ENCODE data around the gene PRXL2A. TPM values are rescaled to one million over a fixed set of nuclear protein-coding genes. Genes with fewer than 3 reads are reported as not detected.

PRXL2A gene
- total RNA-seq, 2 experiments from 2014 or later = 3.9 to 4.6 TPM

GRCh38 chr10:80457554-80458262 is 49.4 kb downstream of the PRXL2A start:
- Histone ChIP-seq H3K27ac (ENCODE audit: low read depth in 1 of 2, low read length in 2 of 2) (peak overlapping the region; percentile 56 to 91), H3K36me3 (ENCODE audit: insufficient read depth, low read length) (peaks cover 4% of the 10 kb centered on the region), H3K4me1 (ENCODE audit: insufficient read depth, low read length) (peaks cover 85% of the 10 kb centered on the region), H3K9me3 (ENCODE audit: control insufficient read depth in 1 of 2, insufficient read depth in 1 of 2, low read length in 2 of 2) (no peaks in the 10 kb centered on the region), H3K27me3 (ENCODE audit: control insufficient read depth in 1 of 2, insufficient read depth in 2 of 2, low read length in 2 of 2) (no peaks in the 10 kb centered on the region), H3K4me3 (ENCODE audit: low read length) (peak overlapping the region; percentile 97)
- DNase-seq (no peak), ATAC-seq (ENCODE audit: poor library complexity) (no peak)
- no peaks in the 10 kb centered on the region for H3K27me3 Mint-ChIP-seq
- H3K4me1 Mint-ChIP-seq (ENCODE audit: low read depth) = peaks cover 74% of the 10 kb centered on the region
- POLR2A ChIA-PET = interaction anchor here (0.6 to 22.9 kb wide), 8 partner anchors 10 to 67 kb away, joined by 3 to 420 read pairs (median 8); partner anchors contain the start of gene PRXL2A
- no peaks in the 10 kb centered on the region for H3K9me3 Mint-ChIP-seq
- peak overlapping the region; percentile 95 for H3K4me3 Mint-ChIP-seq
- CTCF ChIA-PET = interaction anchor here (1.2 to 19.9 kb wide), 2 partner anchors 43 to 79 kb away, joined by 5 to 250 read pairs; no protein-coding TSS in a partner anchor
- no peak for TF ChIP-seq CTCF (IDR thresholded peaks at IDR 0.05)
- intact Hi-C loops (cut with DNase I, micrococcal nuclease) = loop anchor here in 1 of 2 experiments (5.0 kb wide), 2 partner anchors 35 to 45 kb away; no protein-coding TSS in a partner anchor
- H3K36me3 Mint-ChIP-seq (ENCODE audit: low read depth) = peaks cover 62% of the 10 kb centered on the region
- H3K27ac Mint-ChIP-seq = peak overlapping the region; percentile 92

- H3K27me3 Mint-ChIP-seq = no peaks in the 10 kb centered on the region
- DNase-seq = no peak
- no peaks in the 10 kb centered on the region for H3K27me3 ChIP-seq (ENCODE audit: control insufficient read depth in 1 of 2, insufficient read depth in 2 of 2, low read length in 2 of 2)
- H3K4me1 ChIP-seq (ENCODE audit: insufficient read depth, low read length) = peaks cover 87% of the 10 kb centered on the region
- no peak for ATAC-seq (ENCODE audit: poor library complexity)
- H3K9me3 ChIP-seq (ENCODE audit: control insufficient read depth in 1 of 2, insufficient read depth in 1 of 2, low read length in 2 of 2) = no peaks in the 10 kb centered on the region
- intact Hi-C loops (cut with DNase I, micrococcal nuclease) = loop anchor here in 1 of 2 experiments (5.0 kb wide), 2 partner anchors 34 to 46 kb away; no protein-coding TSS in a partner anchor
- peak overlapping the region; percentile 92 for H3K27ac Mint-ChIP-seq
- H3K4me1 Mint-ChIP-seq (ENCODE audit: low read depth) = peaks cover 78% of the 10 kb centered on the region
- no peak for TF ChIP-seq CTCF (IDR thresholded peaks at IDR 0.05)
- peaks cover 64% of the 10 kb centered on the region for H3K36me3 Mint-ChIP-seq (ENCODE audit: low read depth)
- no peaks in the 10 kb centered on the region for H3K9me3 Mint-ChIP-seq
- H3K27ac ChIP-seq (ENCODE audit: low read depth in 1 of 2, low read length in 2 of 2) = peak overlapping the region; percentile 56 to 91
- ChIA-PET CTCF (interaction anchor here (0.7 to 19.9 kb wide), 6 partner anchors 10 to 43 kb away, joined by 3 to 250 read pairs (median 3); no protein-coding TSS in a partner anchor), POLR2A (interaction anchor here (1.2 to 22.9 kb wide), 7 partner anchors 10 to 75 kb away, joined by 3 to 420 read pairs (median 7); no protein-coding TSS in a partner anchor)
- peak overlapping the region; percentile 97 for H3K4me3 ChIP-seq (ENCODE audit: low read length)
- H3K4me3 Mint-ChIP-seq = peak overlapping the region; percentile 95
- H3K36me3 ChIP-seq (ENCODE audit: insufficient read depth, low read length) = peaks cover 7% of the 10 kb centered on the region
Measured at GRCh38 chr10:80458263-80458625, 49.9 kb downstream of the PRXL2A start.

- peak overlapping the region; percentile 97 for H3K4me3 ChIP-seq (ENCODE audit: low read length)
- CTCF ChIA-PET = interaction anchor here (0.7 to 19.9 kb wide), 8 partner anchors 10 to 50 kb away, joined by 3 to 250 read pairs (median 3); partner anchors contain the start of gene PRXL2A
Measured at GRCh38 chr10:80458638-80459037, 50.3 kb downstream of the PRXL2A start.

More at GRCh38 chr10:80458638-80459037, 50.3 kb downstream of the PRXL2A start:
- H3K4me1 ChIP-seq (ENCODE audit: insufficient read depth, low read length) = peaks cover 87% of the 10 kb centered on the region
- no peaks in the 10 kb centered on the region for H3K9me3 Mint-ChIP-seq
- TF ChIP-seq CTCF (IDR thresholded peaks at IDR 0.05) = no peak
- ATAC-seq (ENCODE audit: poor library complexity) (no peak), DNase-seq (no peak)
- H3K27me3 Mint-ChIP-seq = no peaks in the 10 kb centered on the region
- H3K27ac ChIP-seq (ENCODE audit: low read depth in 1 of 2, low read length in 2 of 2) = peak overlapping the region; percentile 69 to 91
- peak overlapping the region; percentile 95 for H3K4me3 Mint-ChIP-seq
- peaks cover 7% of the 10 kb centered on the region for H3K36me3 ChIP-seq (ENCODE audit: insufficient read depth, low read length)
- intact Hi-C loops (cut with DNase I, micrococcal nuclease) = loop anchor here in 1 of 2 experiments (1.0 to 5.0 kb wide), 3 partner anchors 10 to 46 kb away; no protein-coding TSS in a partner anchor
- peaks cover 64% of the 10 kb centered on the region for H3K36me3 Mint-ChIP-seq (ENCODE audit: low read depth)
- POLR2A ChIA-PET = interaction anchor here (0.5 to 22.9 kb wide), 13 partner anchors 9 to 271 kb away, joined by 3 to 420 read pairs (median 5); partner anchors contain the start of gene PRXL2A
- peak overlapping the region; percentile 92 for H3K27ac Mint-ChIP-seq
- no peaks in the 10 kb centered on the region for H3K27me3 ChIP-seq (ENCODE audit: control insufficient read depth in 1 of 2, insufficient read depth in 2 of 2, low read length in 2 of 2)
- no peaks in the 10 kb centered on the region for H3K9me3 ChIP-seq (ENCODE audit: control insufficient read depth in 1 of 2, insufficient read depth in 1 of 2, low read length in 2 of 2)
- H3K4me1 Mint-ChIP-seq (ENCODE audit: low read depth) = peaks cover 78% of the 10 kb centered on the region

Measured in CD4-positive, alpha-beta T cell (primary cell).